RWPE2 (cell line): ENCODE results near the gene PIP4K2B.

Experiments used
- ATAC-seq: fragments of 200-7000 bp; cut with Tn5 transposase; 3 replicates; pipeline ENCODE4 v1.9.1; 2021; ENCODE audit warnings: low read depth
- DNase-seq: peaks from one replicate; pipeline ENCODE4 v3.0.0-alpha.2; 2020; ENCODE audit warnings: low spot score
- H3K27ac ChIP-seq: fragments of 450-650 bp; 2 replicates; pipeline ENCODE4 v1.5.1; 2017; ENCODE audit warnings: mild to moderate bottlenecking; ENCODE audit not compliant: poor library complexity, severe bottlenecking
- H3K27me3 ChIP-seq: fragments of 250-450 bp; sonication (Bioruptor Pico); 2 replicates; pipeline ENCODE4 v1.5.1; 2021; ENCODE audit warnings: mild to moderate bottlenecking, moderate library complexity; ENCODE audit not compliant: insufficient read depth, poor library complexity, severe bottlenecking
- H3K36me3 ChIP-seq: fragments of 250-450 bp; sonication (Bioruptor Pico); 2 replicates; pipeline ENCODE4 v1.5.1; 2020; ENCODE audit warnings: low read depth, mild to moderate bottlenecking, moderate library complexity
- H3K4me1 ChIP-seq: fragments of 250-450 bp; sonication (Bioruptor Pico); 2 replicates; pipeline ENCODE4 v1.5.1; 2021; ENCODE audit warnings: mild to moderate bottlenecking, moderate library complexity; ENCODE audit not compliant: insufficient read depth, poor library complexity, severe bottlenecking
- H3K4me3 ChIP-seq: fragments of 250-450 bp; sonication (Bioruptor Pico); 2 replicates; pipeline ENCODE4 v1.5.1; 2021; ENCODE audit warnings: mild to moderate bottlenecking, moderate library complexity; ENCODE audit not compliant: severe bottlenecking
- H3K9me3 ChIP-seq: fragments of 250-450 bp; sonication (Bioruptor Pico); 2 replicates; pipeline ENCODE4 v1.5.1; 2021; ENCODE audit warnings: mild to moderate bottlenecking, moderate library complexity; ENCODE audit not compliant: severe bottlenecking
- CTCF ChIP-seq: fragments of 450-650 bp; IDR thresholded peaks from one replicate; pipeline ENCODE4 v1.5.1; 2017; ENCODE audit warnings: mild to moderate bottlenecking, moderate library complexity; ENCODE audit not compliant: poor library complexity, severe bottlenecking

PIP4K2B gene

GRCh38 chr17:38720941-38721340, 78.4 kb downstream of the PIP4K2B start:
- no peaks in the 10 kb centered on the region for H3K4me1 ChIP-seq
- H3K36me3 ChIP-seq, result peaks cover 36% of the 10 kb centered on the region
- TF ChIP-seq CTCF, result no peak
- H3K4me3 ChIP-seq, result no peak overlapping the region
- DNase-seq, result no peak
- no peak overlapping the region for H3K27ac ChIP-seq
- no peaks in the 10 kb centered on the region for H3K27me3 ChIP-seq
- H3K9me3 ChIP-seq, result no peaks in the 10 kb centered on the region
- no peak for ATAC-seq

DNA sequence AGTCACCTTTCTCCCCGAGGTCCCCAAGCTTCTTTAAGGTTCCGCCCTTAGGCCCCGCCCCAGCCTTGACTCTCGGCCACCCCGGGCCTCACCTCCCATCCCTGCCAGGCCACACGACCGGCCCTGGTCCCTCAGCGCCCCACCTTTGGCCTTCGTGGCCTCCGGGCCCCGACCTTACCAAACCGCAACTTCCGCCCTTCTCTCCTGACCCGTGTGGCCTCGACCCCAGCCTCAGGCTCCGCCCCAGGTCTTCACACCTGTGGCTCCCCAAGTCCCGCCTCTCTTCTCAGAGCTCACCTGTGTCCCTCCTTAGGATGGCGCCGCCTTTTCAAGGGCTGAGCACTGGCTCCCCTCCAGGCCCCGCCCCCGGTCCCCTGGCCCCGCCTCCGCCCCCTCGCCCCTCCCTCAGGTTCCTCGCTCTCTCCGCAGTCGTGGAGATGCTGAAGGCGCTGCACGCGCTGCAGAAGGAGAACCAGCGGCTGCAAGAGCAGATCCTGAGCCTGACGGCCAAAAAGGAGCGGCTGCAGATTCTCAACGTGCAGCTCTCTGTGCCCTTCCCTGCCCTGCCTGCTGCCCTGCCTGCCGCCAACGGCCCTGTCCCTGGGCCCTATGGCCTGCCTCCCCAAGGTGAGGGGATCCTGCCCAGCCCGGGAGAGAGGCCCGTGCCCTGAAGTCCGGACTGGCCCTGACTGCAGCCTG, 79.3 kb downstream of the PIP4K2B start:
- H3K4me3 ChIP-seq, result no peak overlapping the region
- no peaks in the 10 kb centered on the region for H3K27me3 ChIP-seq
- no peak overlapping the region for H3K27ac ChIP-seq
- TF ChIP-seq CTCF, result no peak
- H3K9me3 ChIP-seq, result no peaks in the 10 kb centered on the region
- ATAC-seq (no peak), DNase-seq (no peak)
- peaks cover 41% of the 10 kb centered on the region for H3K36me3 ChIP-seq
- H3K4me1 ChIP-seq, result no peaks in the 10 kb centered on the region

- Histone ChIP-seq H3K4me1 (no peaks in the 10 kb centered on the region), H3K36me3 (peaks cover 36% of the 10 kb centered on the region)
- no peak for DNase-seq
These were observed 79.9 kb downstream of the PIP4K2B start for GRCh38 chr17:38719289-38719942.

GRCh38 chr17:38717139-38717745, 82.1 kb downstream of the PIP4K2B start:
- no peak for DNase-seq
- Histone ChIP-seq H3K36me3 (peaks cover 51% of the 10 kb centered on the region), H3K27me3 (no peaks in the 10 kb centered on the region), H3K4me1 (no peaks in the 10 kb centered on the region), H3K9me3 (no peaks in the 10 kb centered on the region), H3K27ac (no peak overlapping the region), H3K4me3 (no peak overlapping the region)
- no peak for ATAC-seq
- TF ChIP-seq CTCF, result no peak

More at GRCh38 chr17:38719289-38719942, 79.9 kb downstream of the PIP4K2B start:
- no peak for ATAC-seq
- Histone ChIP-seq H3K9me3 (no peaks in the 10 kb centered on the region), H3K4me3 (no peak overlapping the region), H3K27ac (no peak overlapping the region), H3K27me3 (no peaks in the 10 kb centered on the region)
- no peak for TF ChIP-seq CTCF
